ENCODE measurements around the gene AGAP1. TPM values are rescaled to one million over a fixed set of nuclear protein-coding genes. Genes with fewer than 3 reads are reported as not detected.

AGAP1 gene
- total RNA-seq, 2 experiments from 2014 or later = not detected

DNA sequence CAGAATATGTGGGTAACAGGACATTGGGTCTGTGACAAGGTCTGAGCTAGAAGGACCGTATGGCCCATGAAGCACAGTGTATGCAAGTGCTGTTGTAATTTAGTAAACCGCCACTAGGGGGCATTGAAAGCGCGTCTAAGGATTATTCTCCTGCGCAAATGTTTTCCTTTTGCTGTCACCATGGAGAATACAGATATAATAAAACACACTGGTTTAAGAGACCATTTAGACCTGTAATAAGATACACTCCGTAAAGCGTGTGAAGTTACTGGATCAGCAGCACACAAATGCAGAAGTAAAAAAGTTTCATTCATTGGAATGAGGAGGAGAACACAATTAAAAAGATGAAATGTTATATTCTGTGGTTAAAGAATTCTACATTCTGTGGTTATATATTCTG is 272.4 kb downstream of the AGAP1 start:
- TF ChIP-seq, protein P1, sequence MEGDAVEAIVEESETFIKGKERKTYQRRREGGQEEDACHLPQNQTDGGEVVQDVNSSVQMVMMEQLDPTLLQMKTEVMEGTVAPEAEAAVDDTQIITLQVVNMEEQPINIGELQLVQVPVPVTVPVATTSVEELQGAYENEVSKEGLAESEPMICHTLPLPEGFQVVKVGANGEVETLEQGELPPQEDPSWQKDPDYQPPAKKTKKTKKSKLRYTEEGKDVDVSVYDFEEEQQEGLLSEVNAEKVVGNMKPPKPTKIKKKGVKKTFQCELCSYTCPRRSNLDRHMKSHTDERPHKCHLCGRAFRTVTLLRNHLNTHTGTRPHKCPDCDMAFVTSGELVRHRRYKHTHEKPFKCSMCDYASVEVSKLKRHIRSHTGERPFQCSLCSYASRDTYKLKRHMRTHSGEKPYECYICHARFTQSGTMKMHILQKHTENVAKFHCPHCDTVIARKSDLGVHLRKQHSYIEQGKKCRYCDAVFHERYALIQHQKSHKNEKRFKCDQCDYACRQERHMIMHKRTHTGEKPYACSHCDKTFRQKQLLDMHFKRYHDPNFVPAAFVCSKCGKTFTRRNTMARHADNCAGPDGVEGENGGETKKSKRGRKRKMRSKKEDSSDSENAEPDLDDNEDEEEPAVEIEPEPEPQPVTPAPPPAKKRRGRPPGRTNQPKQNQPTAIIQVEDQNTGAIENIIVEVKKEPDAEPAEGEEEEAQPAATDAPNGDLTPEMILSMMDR (conservative IDR thresholded peaks at IDR 0.05; ENCODE audit: low read length) = peak; percentile 92
- TF ChIP-seq EZH2phosphoT487 (IDR thresholded peaks at IDR 0.05; ENCODE audit: borderline replicate concordance, low read depth, low read length) = no peak
- DNase-seq (ENCODE audit: low spot score) = peak; percentile 63
- CTCF ChIA-PET (ENCODE audit: unreplicated experiment) = interaction anchor here (0.5 kb wide), 1 partner anchor 413 kb away, joined by 5 read pairs; no protein-coding TSS in a partner anchor
- POLR2A ChIA-PET = interaction anchor here (0.5 to 0.7 kb wide), 2 partner anchors 19 to 202 kb away, joined by 3 to 4 read pairs; no protein-coding TSS in a partner anchor
- H3K4me3 ChIP-seq (ENCODE audit: low read depth, low read length, poor library complexity, severe bottlenecking) = no peak overlapping the region
- no peaks in the 10 kb centered on the region for H4K20me1 ChIP-seq (ENCODE audit: insufficient read depth, low read length)
- no peak overlapping the region for H2AFZ ChIP-seq (ENCODE audit: low read length)
- intact Hi-C loops (cut with micrococcal nuclease; ENCODE audit: unreplicated experiment) = loop anchor here (2.0 kb wide), 1 partner anchor 415 kb away; no protein-coding TSS in a partner anchor
- H3K36me3 ChIP-seq (ENCODE audit: insufficient read depth, low read length) = no peaks in the 10 kb centered on the region
- no peaks in the 10 kb centered on the region for H3K4me1 ChIP-seq (ENCODE audit: insufficient read depth, low read length, poor library complexity, severe bottlenecking)
- H3K27ac ChIP-seq (ENCODE audit: low read depth, low read length, poor library complexity, severe bottlenecking) = no peak overlapping the region
- no peaks in the 10 kb centered on the region for H3K79me2 ChIP-seq (ENCODE audit: insufficient read depth, low read depth, low read length)
- H3K9me3 ChIP-seq (ENCODE audit: low read length) = no peaks in the 10 kb centered on the region
- BruUV-seq (replicated peaks) = no TSS peak
- no peaks in the 10 kb centered on the region for H3K9me2 ChIP-seq (ENCODE audit: insufficient read depth, low read length)
- no peak overlapping the region for H3K4me2 ChIP-seq (ENCODE audit: low read length)

DNA sequence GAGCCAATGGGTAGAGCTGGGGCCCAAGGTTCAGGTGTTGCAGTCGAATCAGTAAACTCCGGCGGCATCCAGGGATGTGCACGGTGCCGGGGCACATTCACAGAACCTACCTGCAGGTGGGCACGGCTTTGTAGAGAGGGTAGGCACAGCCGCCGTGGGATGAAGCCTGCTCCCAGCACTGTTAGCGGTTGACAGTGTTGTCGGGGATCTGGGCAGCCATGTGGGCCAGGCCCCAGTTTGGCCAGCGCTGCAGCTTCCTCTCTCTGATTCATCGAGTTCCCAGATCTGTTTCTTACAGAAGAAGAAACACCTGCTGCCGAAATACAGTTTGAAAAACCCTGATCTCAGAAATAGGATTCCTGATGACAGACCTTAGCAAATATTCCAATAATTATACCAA is 274.8 kb downstream of the AGAP1 start:
- no peak overlapping the region for H3K4me3 ChIP-seq (ENCODE audit: low read depth, low read length, poor library complexity, severe bottlenecking)
- H3K4me2 ChIP-seq (ENCODE audit: low read length) = no peak overlapping the region
- ChIA-PET CTCF (ENCODE audit: unreplicated experiment) (no interaction called here), POLR2A (no interaction called here)
- H3K27ac ChIP-seq (ENCODE audit: low read depth, low read length, poor library complexity, severe bottlenecking) = no peak overlapping the region
- H3K36me3 ChIP-seq (ENCODE audit: insufficient read depth, low read length) = no peaks in the 10 kb centered on the region
- no peak for DNase-seq (ENCODE audit: low spot score)
- H4K20me1 ChIP-seq (ENCODE audit: insufficient read depth, low read length) = no peaks in the 10 kb centered on the region
- intact Hi-C loops (cut with micrococcal nuclease; ENCODE audit: unreplicated experiment) = no loop called here
- no peaks in the 10 kb centered on the region for H3K4me1 ChIP-seq (ENCODE audit: insufficient read depth, low read length, poor library complexity, severe bottlenecking)
- no TSS peak for BruUV-seq (replicated peaks)
- no peaks in the 10 kb centered on the region for H3K9me2 ChIP-seq (ENCODE audit: insufficient read depth, low read length)
- no peak overlapping the region for H2AFZ ChIP-seq (ENCODE audit: low read length)
- H3K79me2 ChIP-seq (ENCODE audit: insufficient read depth, low read depth, low read length) = no peaks in the 10 kb centered on the region
- no peaks in the 10 kb centered on the region for H3K9me3 ChIP-seq (ENCODE audit: low read length)
- TF ChIP-seq EZH2phosphoT487 (IDR thresholded peaks at IDR 0.05; ENCODE audit: borderline replicate concordance, low read depth, low read length) = no peak
- TF ChIP-seq, protein P1 (conservative IDR thresholded peaks at IDR 0.05; ENCODE audit: low read length) = no peak

DNA sequence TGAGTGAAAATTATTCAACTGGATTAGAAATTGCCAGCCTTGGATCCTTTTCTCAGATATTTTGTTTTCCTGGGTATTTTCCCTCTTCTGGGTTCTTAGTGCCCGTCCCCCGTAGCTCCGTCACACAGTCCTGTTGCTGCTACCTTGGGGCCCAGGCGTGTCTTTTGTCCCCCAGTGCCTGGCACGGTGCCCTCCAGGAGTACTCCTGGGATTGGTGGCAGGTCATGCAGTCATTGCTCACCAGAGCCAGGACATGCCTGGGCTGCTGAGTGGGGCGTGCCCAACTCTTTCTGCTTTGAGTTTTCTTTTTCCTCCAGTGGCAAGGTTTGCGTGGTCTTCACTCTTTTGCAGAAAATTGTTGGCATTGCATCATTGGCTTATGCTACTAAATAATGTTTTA is 275.2 kb downstream of the AGAP1 start:
- ChIA-PET CTCF (ENCODE audit: unreplicated experiment) (no interaction called here), POLR2A (no interaction called here)
- TF ChIP-seq, protein P1 (conservative IDR thresholded peaks at IDR 0.05; ENCODE audit: low read length) = no peak
- no peak for TF ChIP-seq EZH2phosphoT487 (IDR thresholded peaks at IDR 0.05; ENCODE audit: borderline replicate concordance, low read depth, low read length)
- intact Hi-C loops (cut with micrococcal nuclease; ENCODE audit: unreplicated experiment) = no loop called here
- H3K4me3 ChIP-seq (ENCODE audit: low read depth, low read length, poor library complexity, severe bottlenecking) = no peak overlapping the region
- H3K79me2 ChIP-seq (ENCODE audit: insufficient read depth, low read depth, low read length) = no peaks in the 10 kb centered on the region
- no peaks in the 10 kb centered on the region for H3K9me2 ChIP-seq (ENCODE audit: insufficient read depth, low read length)
- DNase-seq (ENCODE audit: low spot score) = no peak
- H4K20me1 ChIP-seq (ENCODE audit: insufficient read depth, low read length) = no peaks in the 10 kb centered on the region
- no peak overlapping the region for H2AFZ ChIP-seq (ENCODE audit: low read length)
- H3K36me3 ChIP-seq (ENCODE audit: insufficient read depth, low read length) = no peaks in the 10 kb centered on the region
- no peaks in the 10 kb centered on the region for H3K4me1 ChIP-seq (ENCODE audit: insufficient read depth, low read length, poor library complexity, severe bottlenecking)
- H3K4me2 ChIP-seq (ENCODE audit: low read length) = no peak overlapping the region
- BruUV-seq (replicated peaks) = no TSS peak
- no peak overlapping the region for H3K27ac ChIP-seq (ENCODE audit: low read depth, low read length, poor library complexity, severe bottlenecking)
- H3K9me3 ChIP-seq (ENCODE audit: low read length) = no peaks in the 10 kb centered on the region

All from OCI-LY7 (cell line).